Adrenal gland (tissue), 12 donors: ENCODE measurements around the gene TMEM94. TPM values are rescaled to one million over a fixed set of nuclear protein-coding genes. Genes with fewer than 3 reads are reported as not detected.
"Not testable (repeated sequence)": the region's sequence is repeated elsewhere in the genome, so short reads cannot be mapped to it uniquely, and the experiment has no call there.

Source experiments
- DNase-seq, 7 donors: peaks; one replicate each; pipeline ENCODE4 v3.0.0-alpha.2; 2019 to 2020
- H3K27ac ChIP-seq, 5 donors: fragments of 200-600 bp; sonication (generic) in 4 of 5; 1 replicate in 3 of 5; 2 replicates in 2 of 5; pipeline versions ENCODE4 v1.5.1 to v1.8.0; 2016 to 2020; ENCODE audit warnings: mild to moderate bottlenecking in 1 of 5
- H3K27me3 ChIP-seq: fragments of 200-600 bp; 2 replicates; pipeline ENCODE4 v1.8.0; 2021
- H3K36me3 ChIP-seq, 2 donors: fragments of 200-600 bp; replicated peaks in 1 of 2; 1 replicate in 1 of 2; 2 replicates in 1 of 2; pipeline versions ENCODE4 v1.5.1 to v1.8.0; 2018 to 2022
- H3K4me1 ChIP-seq, 2 donors: fragments of 200-600 bp; replicated peaks in 1 of 2; 1 replicate in 1 of 2; 2 replicates in 1 of 2; pipeline versions ENCODE4 v1.5.1 to v1.8.0; 2018 to 2021
- H3K4me3 ChIP-seq, 4 donors: fragments of 200-600 bp; sonication (generic) in 3 of 4; one replicate each; pipeline ENCODE4 v1.5.1; 2016 to 2018
- H3K9me3 ChIP-seq, 3 donors: fragments of 200-600 bp; sonication (generic) in 1 of 3; replicated peaks in 1 of 3; 1 replicate in 2 of 3; 2 replicates in 1 of 3; pipeline versions ENCODE4 v1.5.1 to v1.8.0; 2016 to 2021
- CTCF ChIP-seq, 6 experiments: fragments of 450-650 bp in 4 of 6; fragments of 200-600 bp in 2 of 6; sonication (generic) in 1 of 6; IDR thresholded peaks; 1 replicate in 5 of 6; 2 replicates in 1 of 6; pipeline versions ENCODE4 v1.5.1 to v1.8.0; 2016 to 2021; ENCODE audit warnings: antibody characterized with exemption in 6 of 6, mild to moderate bottlenecking in 2 of 6, moderate library complexity in 1 of 6
- POLR2A ChIP-seq, 2 donors: fragments of 450-650 bp; IDR thresholded peaks; one replicate each; pipeline ENCODE4 v1.6.1; 2017; ENCODE audit warnings: antibody characterized with exemption in 2 of 2, mild to moderate bottlenecking in 2 of 2, moderate library complexity in 1 of 2
- WGBS, 4 donors: extraction: QIAGEN DNeasy Blood & Tissue Kit in 2 of 4; methylation state at CpG; one replicate each; pipeline versions ENCODE4 v1.1.5 to v1.1.7; 2013 to 2017; 5-methylcytosine and 5-hydroxymethylcytosine counted together
- intact Hi-C, 2 donors: fragments of 100-400 bp; cut with DNase I; formaldehyde crosslinking; loops; one replicate each; pipeline versions ENCODE4 v1.14.1 to v1.15.0; 2022 to 2023
- polyA plus RNA-seq, 3 donors: library from polyadenylated mRNA; stranded (reverse); fragments of 200-250 nt in 2 of 3; fragments of 350-450 nt in 1 of 3; fragmentation: Illumina TruSeq in 1 of 3; extraction: RNeasy Lipid Tissue Mini Kit (QIAGEN cat#74804) in 1 of 3; gene quantifications; one replicate each; pipeline ENCODE4 v1.2.3, GENCODE V29; 2013 to 2014
- total RNA-seq, 9 donors: library from RNA; depleted of rRNA in 4 of 9; stranded (reverse); fragments of >200 nt in 4 of 9; fragments of 120-200 nt in 1 of 9; fragmentation: NEBNext Ultra II Directional in 1 of 9; extraction: Animal tissue kit (Norgen Biotek cat#: 25700) in 1 of 9; gene quantifications; one replicate each; pipeline versions ENCODE4 v1.1.0 to v1.2.4, GENCODE V29; 2013 to 2023
- donor health status: healthy with polysubstance abuse.
- donor health status: Bipolar disorder and iron deficiency.
- donor health status: DM: yes; HTN: yes; CAD: no.
- donor health status: DM: no; HTN: no; CAD: no.
- donor health status: DM: no; HTN: no; CAD: no.
- donor health status: DM: yes; HTN: yes; CAD: no.

Gene TMEM94
- total and polyA plus RNA-seq, 12 donors = 65.2 to 245 (median 167) TPM

GRCh38 chr17:75475851-75476250 is 19.4 kb downstream of the TMEM94 start:
- no peak for TF ChIP-seq POLR2A (IDR thresholded peaks at IDR 0.05)
- no peak for TF ChIP-seq CTCF (IDR thresholded peaks at IDR 0.05)
- peak in 5 of 7 donors; percentile 48 to 73 (median 51) for DNase-seq
- intact Hi-C loops = loop anchor here in 1 of 2 donors (5.0 kb wide), 1 partner anchor 36 kb away; no protein-coding TSS in a partner anchor
- Histone ChIP-seq H3K4me1 (peaks cover 26 to 46% of the 10 kb centered on the region in 2 donors), H3K36me3 (peaks cover 0 to 22% of the 10 kb centered on the region in 2 donors), H3K9me3 (no peaks in the 10 kb centered on the region), H3K4me3 (no peak overlapping the region), H3K27ac (peak overlapping the region in 4 of 5 donors; percentile 36 to 84 (median 68)), H3K27me3 (no peaks in the 10 kb centered on the region)
- WGBS, 4 donors = 3 to 23% (median 8%) methylated on average over 3 of the region's 3 CpGs

- H3K4me3 ChIP-seq = peak overlapping the region in 1 of 4 donors; percentile 5
- H3K36me3 ChIP-seq = peaks cover 0 to 22% of the 10 kb centered on the region in 2 donors
- peak overlapping the region in 4 of 5 donors; percentile 36 to 84 (median 68) for H3K27ac ChIP-seq
- H3K27me3 ChIP-seq = no peaks in the 10 kb centered on the region
- intact Hi-C loops = loop anchor here in 1 of 2 donors (5.0 kb wide), 1 partner anchor 36 kb away; no protein-coding TSS in a partner anchor
- peaks cover 26 to 51% of the 10 kb centered on the region in 2 donors for H3K4me1 ChIP-seq
- 6 to 14% (median 11%) methylated on average over 8 of the region's 8 CpGs for WGBS, 4 donors
- no peaks in the 10 kb centered on the region for H3K9me3 ChIP-seq
- DNase-seq = peak; percentile 58 to 85 (median 75)
- TF ChIP-seq CTCF (IDR thresholded peaks at IDR 0.05) = no peak
- TF ChIP-seq POLR2A (IDR thresholded peaks at IDR 0.05) = no peak
Measured at GRCh38 chr17:75476271-75476671, 19.8 kb downstream of the TMEM94 start.

GRCh38 chr17:75476752-75477489 is 20.5 kb downstream of the TMEM94 start:
- intact Hi-C loops = loop anchor here in 1 of 2 donors (5.0 kb wide), 1 partner anchor 35 kb away; no protein-coding TSS in a partner anchor
- Histone ChIP-seq H3K9me3 (no peaks in the 10 kb centered on the region), H3K4me1 (peaks cover 26 to 57% of the 10 kb centered on the region in 2 donors), H3K36me3 (peaks cover 0 to 18% of the 10 kb centered on the region in 2 donors), H3K4me3 (peak overlapping the region in 1 of 4 donors; percentile 5), H3K27me3 (no peaks in the 10 kb centered on the region), H3K27ac (peak overlapping the region in 3 of 5 donors; percentile 58 to 84 (median 79))
- no peak for TF ChIP-seq CTCF (IDR thresholded peaks at IDR 0.05)
- no peak for TF ChIP-seq POLR2A (IDR thresholded peaks at IDR 0.05)
- DNase-seq = peak in 1 of 7 donors; percentile 31
- WGBS, 4 donors = 51 to 61% (median 54%) methylated on average over 8 to 11 of the region's 11 CpGs

GRCh38 chr17:75477490-75477862 is 21.0 kb downstream of the TMEM94 start:
- not testable (repeated sequence) for H3K4me3 ChIP-seq, H3K27me3 ChIP-seq, H3K9me3 ChIP-seq, DNase-seq
- Histone ChIP-seq H3K36me3 (peaks cover 0 to 13% of the 10 kb centered on the region in 2 donors), H3K4me1 (peaks cover 26 to 63% of the 10 kb centered on the region in 2 donors), H3K27ac (peak overlapping the region in 2 of 5 donors; percentile 79 to 84)
- intact Hi-C loops = loop anchor here in 1 of 2 donors (5.0 kb wide), 1 partner anchor 35 kb away; no protein-coding TSS in a partner anchor
- WGBS, 4 donors = 72 to 78% (median 76%) methylated on average over 11 of the region's 11 CpGs
